GM12878 (cell line): Measurements from ENCODE around the gene SHF. TPM values are rescaled to one million over a fixed set of nuclear protein-coding genes. Genes with fewer than 3 reads are reported as not detected.

Experiments used
- BCL11A ChIP-seq: IDR thresholded peaks from 2 replicates; pipeline ENCODE4 v1.6.1; 2011; ENCODE audit warnings: low read depth, low read length
- BHLHE40 ChIP-seq, 2 experiments: fragments of 450-650 bp in 1 of 2; IDR thresholded peaks; 2 replicates each; pipeline ENCODE4 v1.6.1; 2011 to 2017; ENCODE audit warnings: low read depth in 2 of 2, borderline replicate concordance in 1 of 2, improper control_type of control experiment in 1 of 2, low read length in 1 of 2, mild to moderate bottlenecking in 1 of 2
- CBFB ChIP-seq: IDR thresholded peaks from 2 replicates; pipeline ENCODE4 v1.6.1; 2016; ENCODE audit warnings: antibody characterized with exemption, low read depth
- CHD2 ChIP-seq: IDR thresholded peaks from 2 replicates; pipeline ENCODE4 v1.6.1; 2011; ENCODE audit warnings: low read depth, low read length, improper control_type of control experiment, borderline replicate concordance
- EED ChIP-seq: sonication (generic); IDR thresholded peaks from 2 replicates; pipeline ENCODE4 v1.6.1; 2016; ENCODE audit warnings: antibody characterized with exemption, low read depth
- EGR1 ChIP-seq, 2 experiments: IDR thresholded peaks; 1 replicate in 1 of 2; 2 replicates in 1 of 2; pipeline ENCODE4 v1.6.1; 2011 to 2012; ENCODE audit warnings: low read depth in 2 of 2, low read length in 2 of 2, borderline replicate concordance in 1 of 2, mild to moderate bottlenecking in 1 of 2, moderate library complexity in 1 of 2
- ETV6 ChIP-seq, 2 experiments: fragments of 450-650 bp in 1 of 2; IDR thresholded peaks in 1 of 2; conservative IDR thresholded peaks in 1 of 2; 2 replicates each; pipeline ENCODE4 v1.6.1; 2014; ENCODE audit warnings: antibody characterized with exemption in 1 of 2, borderline replicate concordance in 1 of 2, low read depth in 1 of 2, mild to moderate bottlenecking in 1 of 2, moderate library complexity in 1 of 2
- IKZF1 ChIP-seq: fragments of 450-650 bp; conservative IDR thresholded peaks from 2 replicates; pipeline ENCODE4 v1.6.1; 2017; ENCODE audit warnings: antibody characterized with exemption, mild to moderate bottlenecking
- IKZF2 ChIP-seq, 2 experiments: fragments of 450-650 bp; IDR thresholded peaks; 2 replicates each; pipeline ENCODE4 v1.6.1; 2017; ENCODE audit warnings: mild to moderate bottlenecking in 2 of 2, moderate library complexity in 2 of 2
- JUND ChIP-seq: IDR thresholded peaks from 2 replicates; pipeline ENCODE4 v1.6.1; 2012; ENCODE audit warnings: low read depth, mild to moderate bottlenecking, low read length, improper control_type of control experiment, moderate library complexity
- MEF2A ChIP-seq: IDR thresholded peaks from 2 replicates; pipeline ENCODE4 v1.6.1; 2011; ENCODE audit warnings: low read depth, mild to moderate bottlenecking, low read length, moderate library complexity; ENCODE audit not compliant: insufficient read depth
- MLLT1 ChIP-seq: fragments of 450-650 bp; IDR thresholded peaks from 2 replicates; pipeline ENCODE4 v1.6.1; 2016; ENCODE audit warnings: mild to moderate bottlenecking
- NR2C1 ChIP-seq: fragments of 450-650 bp; IDR thresholded peaks from 2 replicates; pipeline ENCODE4 v1.6.1; 2017; ENCODE audit warnings: antibody characterized with exemption, mild to moderate bottlenecking, moderate library complexity
- PKNOX1 ChIP-seq: fragments of 450-650 bp; IDR thresholded peaks from 2 replicates; pipeline ENCODE4 v1.6.1; 2016; ENCODE audit warnings: mild to moderate bottlenecking
- REST ChIP-seq: IDR thresholded peaks from 2 replicates; pipeline ENCODE4 v1.6.1; 2012; ENCODE audit warnings: mild to moderate bottlenecking, low read depth, low read length
- RFX5 ChIP-seq: IDR thresholded peaks from 2 replicates; pipeline ENCODE4 v1.6.1; 2011; ENCODE audit warnings: low read depth, low read length, improper control_type of control experiment
- SMAD1 ChIP-seq: fragments of 450-650 bp; IDR thresholded peaks from 2 replicates; pipeline ENCODE4 v1.6.1; 2018; ENCODE audit warnings: mild to moderate bottlenecking, low read depth; ENCODE audit not compliant: partially characterized antibody
- SMC3 ChIP-seq: IDR thresholded peaks from 2 replicates; pipeline ENCODE4 v1.6.1; 2011; ENCODE audit warnings: low read length, improper control_type of control experiment, borderline replicate concordance
- SP1 ChIP-seq: IDR thresholded peaks from one replicate; pipeline ENCODE4 v1.6.1; 2011; ENCODE audit warnings: low read depth, low read length
- SUPT20H ChIP-seq: IDR thresholded peaks from 2 replicates; pipeline ENCODE4 v1.6.1; 2011; ENCODE audit warnings: low read depth, mild to moderate bottlenecking, low read length, moderate library complexity, borderline replicate concordance; ENCODE audit not compliant: control insufficient read depth
- ZNF207 ChIP-seq: fragments of 450-650 bp; IDR thresholded peaks from 2 replicates; pipeline ENCODE4 v1.6.1; 2014; ENCODE audit warnings: antibody characterized with exemption, mild to moderate bottlenecking, borderline replicate concordance
- ZNF24 ChIP-seq: fragments of 450-650 bp; IDR thresholded peaks from 2 replicates; pipeline ENCODE4 v1.6.1; 2017; ENCODE audit warnings: antibody characterized with exemption, mild to moderate bottlenecking
- ZNF384 ChIP-seq: IDR thresholded peaks from 2 replicates; pipeline ENCODE4 v1.6.1; 2012; ENCODE audit warnings: low read depth, mild to moderate bottlenecking, low read length, improper control_type of control experiment, borderline replicate concordance
- polyA plus RNA-seq, 11 experiments: library from polyadenylated mRNA; depleted of rRNA in 4 of 11; unstranded in 6 of 11; stranded (reverse) in 5 of 11; fragments of >200 nt; fragmentation: Nextera tagmentation in 4 of 11; fragmentation: Illumina TruSeq in 1 of 11; extraction: Ambion mirVana in 4 of 11; extraction: Trizol in 1 of 11; gene quantifications; 1 replicate in 1 of 11; 2 replicates in 10 of 11; pipeline versions ENCODE4 v1.2.1 to v1.2.3, GENCODE V29; 2011 to 2016; ENCODE audit warnings: inconsistent platforms in 2 of 11, missing spikeins in 2 of 11, low read depth in 1 of 11
- total RNA-seq, 4 experiments: library from RNA; depleted of rRNA in 3 of 4; stranded (reverse); fragments of >200 nt in 3 of 4; fragmentation: Illumina TruSeq in 1 of 4; extraction: Trizol in 1 of 4; gene quantifications; 2 replicates each; pipeline versions ENCODE4 v1.2.1 to v1.2.3, GENCODE V29; 2013 to 2021

Gene SHF
- total and polyA plus RNA-seq, 10 of the 15 experiments (the other 5 are each of a cell fraction or from before 2014, with no cell fraction given), result 0.04 to 5.7 (median 1.0) TPM; not detected in 1

GRCh38 chr15:45166834-45167630, 20.7 kb downstream of the SHF start (continued):
- TF ChIP-seq SMC3, result 0 out of 2 replicates have a peak, but pooled peaks have one; percentile 5
- peak; percentile 23 for TF ChIP-seq SP1
- TF ChIP-seq CHD2, result 0 out of 2 replicates have a peak, but pooled peaks have one; percentile 16
- TF ChIP-seq SUPT20H, result no peak
- no peak for TF ChIP-seq ZNF384
- no peak for TF ChIP-seq RFX5
- no peak for TF ChIP-seq JUND
- TF ChIP-seq SMAD1, result no peak
- TF ChIP-seq ETV6 (conservative IDR thresholded peaks at IDR 0.05 in 1 of 2, IDR thresholded peaks at IDR 0.05 in 1 of 2; ENCODE audit: borderline replicate concordance in 1 of 2, low read depth in 1 of 2), result no peak
- TF ChIP-seq NR2C1, result peak; percentile 62; the same call in 1 of the 2 replicates
- no peak for TF ChIP-seq CBFB
- TF ChIP-seq PKNOX1, result 0 out of 2 replicates have a peak, but pooled peaks have one; percentile 15
- TF ChIP-seq ZNF207, result no peak
- peak in 1 of 2 experiments; percentile 37; a peak in 2 of 4 replicates for TF ChIP-seq IKZF2 (IDR thresholded peaks at IDR 0.05)
- TF ChIP-seq EED, result no peak
- no peak; a peak in 2 of 4 replicates for TF ChIP-seq BHLHE40 (IDR thresholded peaks at IDR 0.05; ENCODE audit: borderline replicate concordance in 1 of 2, low read depth in 2 of 2, low read length in 1 of 2)
- TF ChIP-seq ZNF24, result peak; percentile 57; the same call in 1 of the 2 replicates
- TF ChIP-seq BCL11A, result no peak
- 0 out of 2 replicates have a peak, but pooled peaks have one; percentile 2 for TF ChIP-seq MEF2A
- TF ChIP-seq MLLT1, result 0 out of 2 replicates have a peak, but pooled peaks have one; percentile 35
- peak; percentile 83 for TF ChIP-seq IKZF1
- TF ChIP-seq EGR1 (IDR thresholded peaks at IDR 0.05; ENCODE audit: borderline replicate concordance in 1 of 2, low read depth in 2 of 2, low read length in 2 of 2), result peak in 1 of 2 experiments; percentile 65; a peak in 2 of 3 replicates
- no peak for TF ChIP-seq REST
